A673 (cell line): Measurements from ENCODE around the gene SDK1. TPM values are rescaled to one million over a fixed set of nuclear protein-coding genes. Genes with fewer than 3 reads are reported as not detected.

Experiments used
- BruUV-seq: library from RNA; stranded (reverse); fragments of 400-500 nt; replicated peaks from 2 replicates; lab custom pipeline; 2021; lab: Mats Ljungman, UMichigan
- CTCF ChIA-PET: fragments of 300-600 bp; sonication (Branson Sonifier 250); formaldehyde crosslinking; loops from one replicate; lab custom pipeline; 2022; ENCODE audit warnings: antibody characterized with exemption; lab: Charles Lee
- POLR2A ChIA-PET: fragments of 300-600 bp; sonication (Branson Sonifier 250); formaldehyde crosslinking; loops from one replicate; lab custom pipeline; 2022; ENCODE audit warnings: antibody characterized with exemption; ENCODE audit not compliant: low non-redundant PET; lab: Charles Lee
- DNase-seq: peaks from one replicate; pipeline ENCODE4 v3.0.0-alpha.2; 2015; ENCODE audit warnings: low spot score
- H3K27ac ChIP-seq: fragments of 200-600 bp; sonication (generic); 2 replicates; pipeline ENCODE4 v1.5.1; 2016; ENCODE audit warnings: mixed run types, low read depth, mild to moderate bottlenecking, mixed read lengths, antibody characterized with exemption, low read length; ENCODE audit not compliant: poor library complexity, severe bottlenecking
- H3K27me3 ChIP-seq: fragments of 200-600 bp; sonication (generic); replicated peaks from 2 replicates; pipeline ENCODE4 v1.6.1; 2017; ENCODE audit warnings: mixed run types, low read depth, mild to moderate bottlenecking, mixed read lengths, antibody characterized with exemption, low read length; ENCODE audit not compliant: insufficient read depth, poor library complexity
- H3K36me3 ChIP-seq: fragments of 200-600 bp; sonication (generic); 2 replicates; pipeline ENCODE4 v1.6.1; 2016; ENCODE audit warnings: mixed run types, mild to moderate bottlenecking, mixed read lengths, antibody characterized with exemption, low read length; ENCODE audit not compliant: insufficient read depth, poor library complexity, severe bottlenecking
- H3K4me1 ChIP-seq: fragments of 200-600 bp; sonication (generic); 2 replicates; pipeline ENCODE4 v1.6.1; 2017; ENCODE audit warnings: mixed run types, mild to moderate bottlenecking, mixed read lengths, antibody characterized with exemption, low read length; ENCODE audit not compliant: insufficient read depth, poor library complexity, severe bottlenecking
- H3K4me3 ChIP-seq: fragments of 200-600 bp; sonication (generic); 2 replicates; pipeline ENCODE4 v1.5.1; 2016; ENCODE audit warnings: low read depth, mixed run types, mild to moderate bottlenecking, mixed read lengths, low read length; ENCODE audit not compliant: poor library complexity, severe bottlenecking
- H3K9me3 ChIP-seq: fragments of 200-600 bp; sonication (generic); 2 replicates; pipeline ENCODE4 v1.6.1; 2016; ENCODE audit warnings: mixed run types, low read depth, mild to moderate bottlenecking, mixed read lengths, antibody characterized with exemption, low read length; ENCODE audit not compliant: poor library complexity, severe bottlenecking
- EZH2 ChIP-seq: fragments of 200-600 bp; sonication (generic); IDR thresholded peaks from 2 replicates; pipeline ENCODE4 v1.6.1; 2017; ENCODE audit warnings: borderline replicate concordance, low read depth, mild to moderate bottlenecking, mixed read lengths, antibody characterized with exemption, low read length; ENCODE audit not compliant: poor library complexity, severe bottlenecking
- intact Hi-C: fragments of 100-400 bp; cut with micrococcal nuclease; formaldehyde crosslinking; loops from one replicate; pipeline ENCODE4 v1.10.0; 2022; ENCODE audit not compliant: unreplicated experiment
- total RNA-seq: library from RNA; stranded (reverse); gene quantifications from 2 replicates; pipeline ENCODE4 v1.2.3, GENCODE V29; 2021
- TF ChIP-seq, protein P1 (sequence below): fragments of 300-800, 200-600 bp; sonication (generic); conservative IDR thresholded peaks from 2 replicates; pipeline ENCODE4 v1.5.1; 2017; ENCODE audit warnings: low read depth, mild to moderate bottlenecking, antibody characterized with exemption, low read length, moderate library complexity, mixed read lengths

SDK1 gene
- total RNA-seq, 1 experiment from 2014 or later: 14.7 TPM

DNA sequence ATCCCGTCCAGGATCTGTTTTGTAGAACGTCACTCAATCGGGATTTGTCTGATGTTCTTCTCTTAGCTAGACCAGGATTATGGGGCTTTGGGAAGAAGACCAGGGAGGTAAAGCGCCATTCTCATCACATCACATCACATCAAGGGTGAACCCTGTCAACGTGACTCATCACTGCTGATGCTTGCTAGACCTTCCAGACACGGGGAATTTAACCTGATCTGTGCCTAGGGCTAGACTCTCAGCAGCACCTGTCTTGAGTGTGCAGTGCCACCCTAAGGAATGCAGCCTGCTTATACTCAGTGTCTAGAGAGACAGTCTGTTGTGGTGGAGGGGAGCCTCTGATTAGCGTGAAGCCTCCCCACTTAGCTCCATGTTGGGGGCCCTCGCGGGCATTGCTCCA lies 702.5 kb downstream of the SDK1 start:
- Histone ChIP-seq H3K27me3 (no peaks in the 10 kb centered on the region), H3K4me1 (no peaks in the 10 kb centered on the region), H3K36me3 (no peaks in the 10 kb centered on the region), H3K4me3 (no peak overlapping the region), H3K27ac (no peak overlapping the region), H3K9me3 (no peaks in the 10 kb centered on the region)
- ChIA-PET CTCF (no interaction called here), POLR2A (no interaction called here)
- TF ChIP-seq EZH2: no peak
- TF ChIP-seq, protein P1, sequence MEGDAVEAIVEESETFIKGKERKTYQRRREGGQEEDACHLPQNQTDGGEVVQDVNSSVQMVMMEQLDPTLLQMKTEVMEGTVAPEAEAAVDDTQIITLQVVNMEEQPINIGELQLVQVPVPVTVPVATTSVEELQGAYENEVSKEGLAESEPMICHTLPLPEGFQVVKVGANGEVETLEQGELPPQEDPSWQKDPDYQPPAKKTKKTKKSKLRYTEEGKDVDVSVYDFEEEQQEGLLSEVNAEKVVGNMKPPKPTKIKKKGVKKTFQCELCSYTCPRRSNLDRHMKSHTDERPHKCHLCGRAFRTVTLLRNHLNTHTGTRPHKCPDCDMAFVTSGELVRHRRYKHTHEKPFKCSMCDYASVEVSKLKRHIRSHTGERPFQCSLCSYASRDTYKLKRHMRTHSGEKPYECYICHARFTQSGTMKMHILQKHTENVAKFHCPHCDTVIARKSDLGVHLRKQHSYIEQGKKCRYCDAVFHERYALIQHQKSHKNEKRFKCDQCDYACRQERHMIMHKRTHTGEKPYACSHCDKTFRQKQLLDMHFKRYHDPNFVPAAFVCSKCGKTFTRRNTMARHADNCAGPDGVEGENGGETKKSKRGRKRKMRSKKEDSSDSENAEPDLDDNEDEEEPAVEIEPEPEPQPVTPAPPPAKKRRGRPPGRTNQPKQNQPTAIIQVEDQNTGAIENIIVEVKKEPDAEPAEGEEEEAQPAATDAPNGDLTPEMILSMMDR: no peak
- intact Hi-C loops: no loop called here
- no TSS peak for BruUV-seq
- no peak for DNase-seq

DNA sequence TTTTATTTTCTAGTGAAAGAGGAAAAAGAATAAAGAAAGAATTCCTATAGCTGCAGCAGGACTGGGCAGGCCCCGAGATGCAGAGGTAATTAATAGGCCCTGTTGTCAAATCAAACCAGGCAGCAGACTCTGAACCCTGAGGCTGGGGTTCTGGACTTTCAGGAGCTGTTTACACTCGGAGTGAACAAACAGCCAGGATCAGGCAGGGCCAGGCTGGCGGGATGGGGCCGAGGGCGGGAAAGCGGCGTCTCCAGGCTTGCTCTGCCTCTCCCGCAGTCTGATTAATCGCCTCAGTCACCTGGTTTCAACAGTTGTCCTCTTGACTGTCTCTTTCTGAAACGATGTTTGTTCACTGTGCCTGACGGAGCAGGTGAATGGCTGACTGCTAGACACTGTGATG lies 705.6 kb downstream of the SDK1 start:
- Histone ChIP-seq H3K36me3 (no peaks in the 10 kb centered on the region), H3K4me3 (no peak overlapping the region), H3K27me3 (no peaks in the 10 kb centered on the region), H3K4me1 (no peaks in the 10 kb centered on the region), H3K27ac (no peak overlapping the region), H3K9me3 (no peaks in the 10 kb centered on the region)
- TF ChIP-seq, protein P1: no peak
- no peak for TF ChIP-seq EZH2
- no peak for DNase-seq
- intact Hi-C loops: no loop called here
- ChIA-PET POLR2A (no interaction called here), CTCF (no interaction called here)
- no TSS peak for BruUV-seq

DNA sequence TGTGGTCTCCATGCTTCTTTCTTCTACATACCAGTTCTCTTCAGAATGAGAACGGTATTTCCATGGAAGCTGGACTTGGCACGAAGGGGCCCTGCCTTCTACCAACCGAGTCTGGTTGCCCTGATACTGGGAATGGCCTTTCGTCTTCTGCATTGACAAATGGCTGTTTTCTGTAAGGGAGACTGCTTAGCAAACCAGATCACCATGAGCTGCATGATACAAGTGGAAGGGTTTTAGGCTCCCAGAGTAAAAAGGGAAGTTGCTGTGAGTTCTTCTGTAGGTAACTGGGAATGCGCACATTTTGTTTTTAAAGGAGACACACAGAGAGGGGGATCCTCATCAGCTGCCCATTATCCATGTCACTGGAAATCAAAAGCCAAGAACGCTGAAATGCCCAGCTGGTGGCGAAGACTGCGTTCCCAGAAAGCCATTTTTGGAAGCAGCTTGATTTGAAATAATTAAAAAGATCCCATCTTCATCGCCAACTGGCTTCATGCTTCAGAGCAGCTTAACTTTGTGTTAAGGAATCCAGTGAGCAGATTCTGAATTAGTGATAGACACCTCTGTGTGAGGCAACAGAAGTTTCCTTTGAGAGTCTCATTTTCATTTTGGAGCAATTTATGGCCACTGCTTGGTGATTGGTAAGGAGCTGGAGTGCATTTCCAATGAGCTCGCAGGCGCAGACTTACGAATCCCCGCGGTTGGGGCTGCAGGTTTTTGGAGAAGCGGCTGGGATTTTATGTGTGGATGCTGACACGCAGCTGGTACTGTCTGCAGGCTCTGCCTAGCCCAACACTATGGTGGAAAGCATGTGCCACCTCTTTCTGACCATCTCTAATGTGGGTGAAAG lies 708.4 kb downstream of the SDK1 start:
- intact Hi-C loops: no loop called here
- Histone ChIP-seq H3K27ac (no peak overlapping the region), H3K4me3 (no peak overlapping the region), H3K9me3 (no peaks in the 10 kb centered on the region), H3K36me3 (no peaks in the 10 kb centered on the region), H3K4me1 (no peaks in the 10 kb centered on the region), H3K27me3 (no peaks in the 10 kb centered on the region)
- ChIA-PET CTCF (no interaction called here), POLR2A (no interaction called here)
- DNase-seq: no peak
- no TSS peak for BruUV-seq
- TF ChIP-seq, protein P1: no peak
- no peak for TF ChIP-seq EZH2
